Uterus (tissue), 4 donors: ENCODE results near the gene FAM151A. TPM values are rescaled to one million over a fixed set of nuclear protein-coding genes. Genes with fewer than 3 reads are reported as not detected.

Experiments used
- DNase-seq, 2 donors: peaks; one replicate each; pipeline ENCODE4 v3.0.0-alpha.2; 2019 to 2020
- H3K27ac ChIP-seq, 2 donors: fragments of 200-600 bp; sonication (generic); 1 replicate in 1 of 2; 2 replicates in 1 of 2; pipeline ENCODE4 v1.5.1; 2016 to 2018
- H3K27me3 ChIP-seq, 2 donors: fragments of 200-600 bp; sonication (generic); one replicate each; pipeline ENCODE4 v1.5.1; 2018 to 2019; ENCODE audit warnings: control low read depth in 1 of 2
- H3K36me3 ChIP-seq, 2 donors: fragments of 200-600 bp; sonication (generic); one replicate each; pipeline ENCODE4 v1.5.1; 2019; ENCODE audit warnings: control low read depth in 1 of 2
- H3K4me1 ChIP-seq, 2 donors: fragments of 200-600 bp; sonication (generic); one replicate each; pipeline ENCODE4 v1.5.1; 2018 to 2019; ENCODE audit warnings: control low read depth in 1 of 2
- H3K4me3 ChIP-seq, 2 donors: fragments of 200-600 bp; sonication (generic); 1 replicate in 1 of 2; 2 replicates in 1 of 2; pipeline ENCODE4 v1.5.1; 2018 to 2019; ENCODE audit warnings: mild to moderate bottlenecking in 1 of 2
- H3K9me3 ChIP-seq, 2 donors: fragments of 200-600 bp; sonication (generic); one replicate each; pipeline ENCODE4 v1.5.1; 2019; ENCODE audit warnings: control low read depth in 1 of 2
- POLR2A ChIP-seq, 2 donors: fragments of 450-650 bp; IDR thresholded peaks; one replicate each; pipeline ENCODE4 v1.6.1; 2016; ENCODE audit warnings: antibody characterized with exemption in 2 of 2, mild to moderate bottlenecking in 1 of 2, moderate library complexity in 1 of 2
- intact Hi-C: fragments of 100-400 bp; cut with DNase I; formaldehyde crosslinking; loops from one replicate; pipeline ENCODE4 v1.15.1; 2023; ENCODE audit warnings: low total_unique reads
- total RNA-seq, 4 donors: library from RNA; depleted of rRNA in 3 of 4; stranded (reverse); fragments of >200 nt in 3 of 4; gene quantifications; one replicate each; pipeline versions ENCODE4 v1.1.0 to v1.2.4, GENCODE V29; 2014 to 2023
- TF ChIP-seq, protein P1 (sequence below), 4 experiments: fragments of 200-600 bp in 2 of 4; fragments of 450-650 bp in 2 of 4; sonication (generic) in 2 of 4; IDR thresholded peaks; one replicate each; pipeline ENCODE4 v1.5.1; 2016 to 2019; ENCODE audit warnings: antibody characterized with exemption in 4 of 4, mild to moderate bottlenecking in 2 of 4, moderate library complexity in 1 of 4
- donor health status: DM: yes; HTN: yes; CAD: no.

The FAM151A gene
- total RNA-seq, 4 donors from 2014 or later, result not detected

DNA sequence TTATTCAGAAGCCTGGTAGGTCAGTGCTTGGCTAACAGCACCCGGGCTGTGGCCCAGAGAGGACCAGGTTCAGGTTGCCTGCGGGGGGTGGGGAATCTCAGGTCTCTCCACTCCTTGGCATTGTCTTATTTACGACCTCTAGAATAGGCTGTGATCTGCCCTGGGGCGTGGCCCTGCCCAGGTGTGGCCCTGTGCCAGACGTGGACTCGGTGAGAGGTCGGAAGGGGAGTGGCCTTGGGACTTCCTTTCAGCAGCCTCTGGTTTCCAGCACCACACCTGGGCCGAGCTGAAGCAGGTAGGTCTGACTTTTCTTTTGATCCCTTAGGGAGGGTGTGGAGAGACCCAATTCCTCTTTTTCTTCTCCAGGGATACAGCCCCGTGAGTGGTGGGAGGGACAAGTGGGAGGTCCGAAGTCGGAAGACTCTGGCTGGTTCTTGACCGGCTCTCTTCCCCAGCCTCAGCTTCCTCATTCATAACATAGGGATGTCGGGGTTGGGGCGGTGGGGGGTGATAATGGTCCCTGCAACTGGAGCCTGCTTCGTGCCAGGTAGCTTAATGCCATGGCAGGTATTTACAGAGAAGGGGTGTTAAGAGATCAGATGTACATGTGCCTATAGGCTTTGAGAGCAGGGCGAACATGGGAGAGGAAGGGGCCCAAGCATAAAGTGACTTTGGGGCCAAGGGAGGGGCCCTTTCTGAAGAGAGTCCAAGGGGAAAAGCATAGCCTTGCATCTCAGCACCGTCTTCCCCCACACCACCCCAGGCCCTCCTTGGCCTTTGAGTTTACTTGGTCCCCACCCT, 58.8 kb downstream of the FAM151A start:
- Histone ChIP-seq H3K4me3 (no peak overlapping the region), H3K36me3 (no peaks in the 10 kb centered on the region), H3K9me3 (no peaks in the 10 kb centered on the region), H3K4me1 (no peaks in the 10 kb centered on the region), H3K27ac (no peak overlapping the region), H3K27me3 (no peaks in the 10 kb centered on the region)
- TF ChIP-seq POLR2A (IDR thresholded peaks at IDR 0.05), result no peak
- TF ChIP-seq, protein P1, sequence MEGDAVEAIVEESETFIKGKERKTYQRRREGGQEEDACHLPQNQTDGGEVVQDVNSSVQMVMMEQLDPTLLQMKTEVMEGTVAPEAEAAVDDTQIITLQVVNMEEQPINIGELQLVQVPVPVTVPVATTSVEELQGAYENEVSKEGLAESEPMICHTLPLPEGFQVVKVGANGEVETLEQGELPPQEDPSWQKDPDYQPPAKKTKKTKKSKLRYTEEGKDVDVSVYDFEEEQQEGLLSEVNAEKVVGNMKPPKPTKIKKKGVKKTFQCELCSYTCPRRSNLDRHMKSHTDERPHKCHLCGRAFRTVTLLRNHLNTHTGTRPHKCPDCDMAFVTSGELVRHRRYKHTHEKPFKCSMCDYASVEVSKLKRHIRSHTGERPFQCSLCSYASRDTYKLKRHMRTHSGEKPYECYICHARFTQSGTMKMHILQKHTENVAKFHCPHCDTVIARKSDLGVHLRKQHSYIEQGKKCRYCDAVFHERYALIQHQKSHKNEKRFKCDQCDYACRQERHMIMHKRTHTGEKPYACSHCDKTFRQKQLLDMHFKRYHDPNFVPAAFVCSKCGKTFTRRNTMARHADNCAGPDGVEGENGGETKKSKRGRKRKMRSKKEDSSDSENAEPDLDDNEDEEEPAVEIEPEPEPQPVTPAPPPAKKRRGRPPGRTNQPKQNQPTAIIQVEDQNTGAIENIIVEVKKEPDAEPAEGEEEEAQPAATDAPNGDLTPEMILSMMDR (IDR thresholded peaks at IDR 0.05), result no peak
- DNase-seq, result no peak
- intact Hi-C loops, result no loop called here

DNA sequence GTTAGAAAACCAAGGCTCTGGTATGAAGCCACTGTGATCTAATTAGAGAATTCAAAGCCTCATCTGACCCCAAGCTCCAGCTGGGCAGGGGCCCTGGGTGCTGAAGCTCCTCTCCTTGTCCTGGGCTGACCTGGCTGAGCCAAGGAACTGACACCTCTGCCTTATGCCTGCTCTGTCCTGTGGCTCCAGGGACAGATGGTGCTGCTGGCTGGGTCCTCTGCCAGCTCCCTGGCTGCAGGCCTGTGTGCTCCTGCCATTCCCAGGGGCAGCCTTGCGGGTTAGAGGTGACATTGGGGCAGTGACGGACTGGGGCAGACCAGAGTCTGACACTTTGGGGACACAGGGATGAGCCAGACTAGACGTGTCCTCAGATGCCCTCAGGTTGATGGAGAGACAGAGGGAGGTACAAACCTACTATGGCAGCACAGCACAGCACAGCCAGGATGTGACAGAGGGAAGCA, 63.5 kb downstream of the FAM151A start:
- Histone ChIP-seq H3K4me3 (no peak overlapping the region), H3K9me3 (no peaks in the 10 kb centered on the region), H3K27ac (no peak overlapping the region), H3K4me1 (no peaks in the 10 kb centered on the region), H3K27me3 (no peaks in the 10 kb centered on the region), H3K36me3 (no peaks in the 10 kb centered on the region)
- TF ChIP-seq, protein P1 (IDR thresholded peaks at IDR 0.05), result no peak
- no peak for TF ChIP-seq POLR2A (IDR thresholded peaks at IDR 0.05)
- intact Hi-C loops, result no loop called here
- no peak for DNase-seq

Other genes starting within 250 kb of the FAM151A start
- gene SSBP3, start 217.1 kb downstream of the FAM151A start, total RNA-seq, result 100 to 1,000 TPM in 1 of 4 donors, 10 to 100 TPM in 3; 19.7 to 125 (median 31.4) TPM
- gene ACOT11, start 75.3 kb downstream of the FAM151A start, total RNA-seq, result 10 to 100 TPM in 2 of 4 donors, 1 to 10 TPM in 2; 2.4 to 17.1 (median 10.1) TPM
- gene MROH7, start 18.3 kb upstream of the FAM151A start, total RNA-seq, result 10 to 100 TPM in 1 of 4 donors, 1 to 10 TPM in 3; 3.5 to 11.8 (median 5.4) TPM
- gene TTC4, start 92.3 kb upstream of the FAM151A start, total RNA-seq, result 10 to 100 TPM in 3 of 4 donors, 1 to 10 TPM in 1; 5.9 to 43.4 (median 19.0) TPM
- gene PARS2, start 141.0 kb upstream of the FAM151A start, total RNA-seq, result 10 to 100 TPM in 1 of 4 donors, 1 to 10 TPM in 3; 3.5 to 17.7 (median 7.2) TPM
- 1 to 10 TPM in 2 of 4 donors, not detected in 2; 3.2 to 5.3 TPM for gene TTC22, start 177.8 kb upstream of the FAM151A start, total RNA-seq